HG03097 (cell line): Measurements from ENCODE around the gene DYTN.
"Not testable (repeated sequence)": the region's sequence is repeated elsewhere in the genome, so short reads cannot be mapped to it uniquely, and the experiment has no call there.

Experiments
- ATAC-seq: cut with Tn5 transposase; IDR thresholded peaks from one replicate; pipeline ENCODE4 v1.9.1; 2021; ENCODE audit not compliant: unreplicated experiment, low FRiP score

Gene DYTN, protein sequence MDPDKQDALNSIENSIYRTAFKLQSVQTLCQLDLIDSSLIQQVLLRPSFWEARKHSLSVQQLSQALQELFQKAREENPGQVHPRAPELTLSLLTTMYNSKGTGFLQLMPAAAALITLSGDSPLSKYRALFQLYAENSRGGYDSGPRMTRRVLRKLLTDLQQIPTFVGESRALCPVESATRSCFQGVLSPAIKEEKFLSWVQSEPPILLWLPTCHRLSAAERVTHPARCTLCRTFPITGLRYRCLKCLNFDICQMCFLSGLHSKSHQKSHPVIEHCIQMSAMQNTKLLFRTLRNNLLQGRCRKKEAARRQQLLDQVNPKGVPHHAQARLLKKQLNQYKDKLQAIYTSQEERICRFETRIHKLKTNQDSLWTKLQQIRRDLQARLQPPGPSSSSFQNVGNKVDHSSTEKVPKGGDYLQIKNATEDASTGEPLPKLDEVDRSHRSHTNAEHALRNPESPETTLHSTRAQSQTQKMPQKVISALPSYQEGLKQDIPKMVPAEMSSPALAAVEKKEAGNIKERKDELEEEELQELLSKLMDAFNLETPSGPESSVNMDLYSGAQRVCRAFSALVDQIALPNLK

DNA sequence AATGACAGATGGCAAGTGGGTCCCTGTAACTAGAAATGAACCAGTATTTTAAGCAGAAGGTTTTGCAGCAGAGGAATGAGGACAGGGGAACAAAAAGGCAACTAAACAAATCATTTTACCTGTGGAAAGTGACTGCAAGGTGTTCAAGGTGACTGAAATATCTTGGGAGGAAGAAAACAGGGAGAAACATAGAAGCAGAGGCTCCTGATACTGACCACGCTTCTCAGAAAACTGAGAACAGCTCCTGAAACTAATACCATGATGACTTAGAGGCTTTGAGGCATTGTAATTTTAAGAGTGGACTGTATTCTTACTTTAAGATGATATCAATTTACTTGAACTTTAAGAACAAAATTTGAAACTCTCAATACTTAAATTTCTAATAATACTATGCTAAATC is at the start of gene DYTN:
Gene DYTN (minus strand): TSS at position 101 of the 400 bp plus-strand sequence. CDS start 117 bp downstream, outside the sequence.
- ATAC-seq: no peak

DNA sequence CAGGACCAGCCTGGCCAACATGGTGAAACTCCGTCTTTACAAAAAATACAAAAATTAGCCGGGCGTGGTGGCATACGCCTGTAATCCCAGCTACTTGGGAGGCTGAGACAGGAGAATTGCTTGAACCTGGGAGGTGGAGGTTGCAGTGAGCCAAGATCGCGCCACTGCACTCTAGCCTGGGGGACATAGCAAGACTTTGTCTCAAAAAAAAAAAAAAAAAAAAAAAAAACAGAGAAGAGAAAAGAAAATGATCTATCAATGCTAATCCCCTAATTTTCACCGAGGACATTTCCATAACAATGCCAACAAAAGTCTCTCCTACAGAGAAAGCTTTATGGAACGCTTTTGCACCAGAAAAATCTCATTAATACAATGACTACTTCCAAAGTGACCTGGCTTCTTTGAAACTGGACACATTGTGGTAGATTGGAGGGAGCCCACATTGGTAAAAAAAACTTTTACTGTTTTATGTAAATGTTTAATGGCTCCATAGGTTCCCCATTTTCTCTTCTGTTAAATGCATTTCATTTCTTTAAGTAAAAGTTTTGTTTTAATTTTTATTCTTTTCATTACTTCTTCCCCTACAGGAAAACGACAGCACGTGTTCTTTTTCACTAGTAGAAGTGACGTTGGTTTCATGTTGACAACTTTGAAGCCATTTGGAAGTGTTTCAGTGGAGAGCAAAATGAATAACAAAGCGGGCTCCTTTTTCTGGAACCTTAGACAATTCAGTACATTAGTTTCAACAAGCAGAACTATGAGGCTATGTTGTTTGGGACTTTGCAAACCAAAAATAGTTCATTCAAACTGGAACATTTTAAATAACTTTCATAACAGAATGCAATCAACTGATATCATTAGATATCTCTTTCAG is 48.1 kb upstream of the DYTN start:
- no peak for ATAC-seq

DNA sequence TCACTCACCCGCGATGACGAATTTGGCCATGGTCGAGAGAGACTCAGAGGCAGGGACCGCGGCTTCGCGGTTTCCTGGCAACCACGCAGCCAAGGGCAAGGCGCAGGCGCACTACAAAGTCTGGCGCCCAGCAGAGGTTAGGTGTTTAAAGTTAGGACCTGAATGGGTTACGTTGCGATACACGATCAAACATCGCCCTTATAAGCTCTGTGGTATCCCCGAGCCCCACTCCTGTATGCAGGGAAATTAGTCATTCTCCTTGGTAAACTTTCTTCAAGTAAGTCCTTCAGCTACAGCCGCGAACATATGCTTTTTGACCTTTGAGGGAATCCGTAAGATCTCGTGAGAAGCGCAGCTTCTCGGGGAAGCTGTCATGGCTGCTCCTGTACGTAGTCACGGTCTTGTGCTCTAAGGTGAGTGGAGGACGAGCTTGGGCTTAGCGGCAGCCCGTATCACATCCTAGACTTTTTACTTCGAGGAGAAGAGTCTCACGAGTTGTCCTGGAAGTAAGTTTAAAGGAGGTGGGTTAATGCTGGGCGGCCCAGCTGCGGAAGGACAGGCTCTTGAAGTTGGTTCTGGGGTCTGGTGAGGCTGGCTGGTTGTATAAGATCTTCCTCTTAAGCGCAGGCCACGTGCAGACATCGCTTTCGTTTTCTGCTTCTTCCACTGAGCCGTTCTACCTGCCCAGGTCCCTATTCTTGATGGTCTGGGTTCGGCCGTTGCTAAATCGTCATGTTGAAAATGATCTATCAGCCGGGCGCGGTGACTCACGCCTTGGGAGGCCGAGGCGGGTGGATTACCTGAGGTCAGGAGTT is 47.3 kb upstream of the DYTN start, which contains the start of the genes FASTKD2 and MDH1B:
Gene FASTKD2 (plus strand): TSS at position 365 of the 815 bp plus-strand sequence. CDS start 1,088 bp downstream, outside the sequence.
Gene MDH1B (minus strand): TSS at position 87 of the 815 bp plus-strand sequence. CDS start 57 bp downstream, at position 30.
- peak; percentile 94 for ATAC-seq

DNA sequence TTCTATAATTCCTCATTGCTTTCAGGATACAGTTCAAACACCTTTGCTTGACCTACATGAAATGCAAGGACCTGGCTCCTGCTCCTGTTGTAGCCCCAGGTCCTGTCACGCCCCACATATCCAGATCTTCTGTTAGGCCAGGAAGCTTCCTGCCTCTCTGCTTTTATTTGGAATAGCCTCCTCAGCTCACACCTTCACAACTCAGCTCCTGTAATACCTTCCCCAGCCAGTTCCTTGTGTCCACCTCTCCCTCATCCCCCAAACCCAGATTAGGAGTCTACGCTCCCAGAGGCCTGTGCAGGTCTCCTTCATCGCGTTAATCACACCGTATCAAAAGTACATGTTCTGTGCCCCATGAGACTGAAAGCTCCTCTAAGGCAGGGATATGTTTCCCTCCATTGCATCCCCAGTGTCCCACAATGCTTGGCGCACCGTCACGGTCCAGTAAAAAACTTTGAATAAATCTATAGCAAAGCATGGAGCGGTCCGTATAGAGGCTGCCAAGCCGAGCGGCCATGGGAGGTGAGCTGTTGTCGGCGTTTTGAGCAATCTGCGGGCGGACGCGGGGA is 46.6 kb upstream of the DYTN start:
- ATAC-seq: no peak

DNA sequence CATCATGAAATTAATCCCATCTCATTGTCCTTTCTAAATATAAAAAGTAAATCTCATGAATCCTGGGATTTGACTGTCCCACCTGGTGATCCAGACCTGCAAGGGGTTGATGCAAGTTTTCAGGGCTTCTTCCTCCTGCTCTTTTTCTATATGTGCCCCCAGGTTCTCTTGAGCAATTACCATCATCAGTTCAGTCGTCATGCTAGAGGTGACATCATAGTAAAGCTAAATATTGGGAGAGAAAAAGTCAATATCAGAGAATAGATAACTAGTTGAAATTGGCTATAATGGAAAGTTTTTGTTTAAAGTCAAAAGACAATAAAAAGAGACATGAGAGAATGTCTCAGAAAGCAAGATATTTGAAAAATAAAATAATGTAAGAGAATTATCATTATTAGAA is 38.6 kb upstream of the DYTN start:
- ATAC-seq: no peak

DNA sequence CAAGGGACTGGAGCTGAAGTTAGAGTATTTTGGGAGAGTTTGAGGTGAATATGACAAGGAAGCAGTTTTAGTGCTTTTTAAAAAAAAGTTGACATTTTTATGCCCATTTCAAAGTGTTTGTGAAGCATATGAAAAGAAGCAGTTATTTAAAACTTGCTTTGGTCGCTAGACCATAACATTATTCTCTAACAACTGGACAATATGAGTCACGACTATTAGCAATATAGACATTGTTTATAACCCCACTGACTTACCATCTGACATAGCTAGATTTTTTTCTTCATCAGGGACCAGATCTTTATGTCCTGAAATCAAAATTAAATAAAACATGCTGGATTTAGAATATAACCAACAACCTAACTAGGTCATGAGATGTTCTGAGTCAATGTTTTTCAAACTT is 22.6 kb upstream of the DYTN start:
- ATAC-seq: no peak

DNA sequence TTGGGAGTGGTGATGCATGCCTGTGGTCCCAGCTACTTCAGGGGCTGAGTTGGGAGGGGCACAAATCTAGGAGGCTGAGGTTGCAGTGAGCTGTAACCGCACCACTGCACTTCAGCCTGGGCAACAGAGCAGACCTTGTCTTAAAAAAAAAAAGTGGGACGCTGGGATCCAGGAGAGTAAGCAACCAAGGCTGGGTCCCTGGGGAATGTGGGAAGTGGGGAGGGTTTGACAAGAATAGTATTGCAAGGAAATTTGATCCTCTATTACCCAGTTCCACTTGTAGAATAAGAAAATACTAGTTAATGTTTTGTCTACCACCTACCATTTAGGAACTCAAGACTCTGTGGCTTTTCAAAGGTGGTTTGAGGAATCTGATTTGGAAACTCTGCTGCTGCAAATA is 21.1 kb upstream of the DYTN start:
- no peak for ATAC-seq

DNA sequence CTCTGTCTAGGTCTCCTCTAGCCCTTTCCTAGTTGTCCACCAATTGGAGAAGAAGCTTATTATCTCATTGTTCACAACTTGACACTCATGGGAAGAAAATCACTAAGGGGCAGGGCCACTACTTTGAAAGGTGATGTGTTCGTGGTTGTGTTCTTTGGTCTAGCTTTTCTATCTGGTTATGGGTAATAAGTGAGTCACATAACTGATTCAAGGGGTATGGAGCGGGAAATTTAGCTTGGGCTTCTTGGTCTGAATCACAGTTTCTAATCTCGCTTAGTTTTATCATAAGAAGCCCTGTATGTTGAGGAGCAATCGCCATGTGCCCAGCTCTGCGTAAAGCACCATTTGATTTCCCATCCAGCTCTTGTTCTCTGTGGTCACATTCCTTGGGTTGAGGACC is 18.7 kb upstream of the DYTN start:
- no peak for ATAC-seq

DNA sequence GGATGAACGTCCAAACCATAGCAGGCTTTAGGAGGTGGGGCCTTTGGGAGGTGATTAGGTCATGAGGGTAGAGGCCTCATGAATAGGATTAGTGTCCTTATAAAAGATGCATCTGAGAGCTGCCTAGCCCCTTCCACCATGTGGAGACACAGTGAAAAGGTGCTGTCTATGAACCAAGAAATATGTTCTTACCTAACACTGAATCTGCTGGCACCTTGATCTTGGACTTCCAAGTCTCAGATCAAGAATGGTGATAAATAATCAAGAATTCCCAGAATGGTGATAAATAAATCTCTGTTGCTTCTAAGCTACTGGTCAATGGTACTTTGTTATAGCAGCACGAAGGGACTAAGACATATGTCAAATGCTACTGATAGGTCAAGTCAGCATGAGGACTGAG is 15.1 kb upstream of the DYTN start:
- no peak for ATAC-seq

DNA sequence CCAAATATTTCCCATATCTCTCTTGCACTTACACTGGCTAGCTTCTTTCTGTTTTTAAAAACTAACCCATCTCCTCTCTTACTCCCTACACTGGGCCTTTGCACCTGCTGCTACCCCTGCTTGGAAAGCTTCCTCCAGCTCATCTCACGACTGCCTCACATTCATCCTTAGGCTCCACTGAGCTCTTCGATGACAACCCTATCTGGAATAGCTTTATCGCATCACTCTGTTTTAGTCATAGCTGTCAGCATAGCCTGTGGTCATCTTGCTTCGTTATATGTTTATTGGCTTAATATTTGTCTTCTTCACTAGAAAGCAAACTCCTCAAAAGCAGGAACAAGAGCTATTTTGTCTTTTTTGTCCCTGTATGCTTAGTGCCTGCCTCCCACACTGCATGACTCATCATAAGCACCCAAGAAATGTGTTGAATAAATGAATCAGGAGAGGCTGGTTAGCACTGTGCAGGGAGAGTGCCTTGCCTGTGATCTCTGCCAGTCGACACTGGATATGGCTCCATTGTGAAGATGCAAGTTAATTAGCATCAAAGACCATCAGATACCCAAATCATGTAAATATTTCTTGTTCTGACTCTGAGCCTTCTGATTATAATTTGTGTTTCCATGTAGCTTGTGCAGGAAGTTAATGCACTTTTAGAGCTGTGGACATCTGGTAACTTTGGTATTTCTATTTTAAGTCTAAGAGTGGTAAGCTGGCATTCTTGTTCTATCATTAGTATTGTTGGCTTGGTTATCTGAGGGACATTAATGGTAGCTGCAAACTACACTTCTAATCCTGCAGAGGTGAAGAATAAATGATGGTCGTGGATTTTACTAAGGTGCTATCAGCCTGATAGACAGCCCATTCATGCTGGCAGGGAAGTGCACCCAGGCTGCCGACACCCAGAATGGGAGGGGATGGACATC is 10.3 kb upstream of the DYTN start:
- no peak for ATAC-seq

DNA sequence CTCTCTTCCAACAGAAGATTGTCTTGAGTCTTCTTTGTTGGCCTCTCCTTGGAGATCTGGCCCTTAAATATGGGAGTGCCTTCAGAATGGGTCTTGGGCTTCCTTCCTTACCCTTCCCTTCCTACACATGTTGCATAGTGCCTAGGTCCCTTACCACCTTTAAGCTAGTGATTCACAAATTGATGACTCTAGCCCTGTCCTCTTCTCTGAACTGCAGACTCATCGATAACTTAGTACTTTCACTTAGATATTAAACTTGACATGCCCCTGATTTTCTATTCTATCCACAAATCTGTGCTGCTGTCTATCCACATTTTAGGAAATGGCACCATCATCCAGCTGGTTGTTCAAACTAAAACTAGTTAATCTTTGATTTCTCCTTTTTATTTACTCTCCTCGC is 9.1 kb upstream of the DYTN start:
- ATAC-seq: no peak

DNA sequence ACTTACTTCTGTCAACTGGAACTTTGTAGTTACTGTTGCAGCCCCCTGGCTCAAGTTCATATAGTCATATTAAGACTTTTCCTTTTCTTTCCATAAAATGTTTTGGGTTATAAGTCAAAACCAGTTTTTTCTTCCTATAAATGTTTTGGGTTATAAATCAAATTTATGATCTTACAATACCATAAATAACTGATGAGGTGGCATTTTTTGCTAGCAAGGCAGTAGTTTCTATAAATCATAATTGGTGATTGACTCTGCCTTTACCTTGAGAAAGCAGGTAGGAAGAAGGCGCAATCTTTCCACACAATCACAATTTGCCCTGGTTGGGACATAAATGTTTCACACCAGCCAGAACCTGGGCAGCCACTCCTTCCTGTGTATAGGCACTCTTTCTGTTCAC is 5.1 kb upstream of the DYTN start:
- ATAC-seq: no peak

DNA sequence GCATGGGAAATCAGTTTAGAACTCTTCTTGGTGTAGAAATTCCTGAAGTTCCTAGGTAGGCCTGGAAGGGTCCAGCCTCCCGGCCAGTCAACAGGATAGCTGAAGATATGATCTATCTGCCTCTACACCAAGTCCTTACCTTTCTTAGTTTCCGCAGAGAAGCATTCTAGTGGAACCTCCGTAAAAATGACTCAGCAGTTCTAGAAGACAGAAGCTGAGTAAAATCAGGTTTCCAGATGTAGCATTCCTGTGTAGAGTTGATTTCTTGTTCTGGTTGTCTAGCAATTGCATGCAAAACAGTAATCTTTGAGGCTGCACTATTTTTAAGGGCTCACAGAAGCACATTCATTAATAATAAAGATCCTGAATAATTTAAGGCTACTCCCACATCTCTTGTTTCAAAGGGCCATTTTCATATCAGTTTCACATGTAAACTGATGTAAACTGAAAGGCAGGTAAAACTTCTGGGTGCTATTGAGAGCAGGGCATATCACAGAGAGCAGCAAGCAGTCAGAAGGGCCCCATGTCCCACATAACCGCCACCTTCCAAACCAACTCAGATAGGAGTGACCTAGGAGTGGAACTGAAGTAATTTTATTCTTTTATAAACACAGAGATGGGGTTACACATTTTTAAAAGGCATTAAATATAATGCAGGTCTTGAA is 3.2 kb upstream of the DYTN start:
- peak; percentile 61 for ATAC-seq

DNA sequence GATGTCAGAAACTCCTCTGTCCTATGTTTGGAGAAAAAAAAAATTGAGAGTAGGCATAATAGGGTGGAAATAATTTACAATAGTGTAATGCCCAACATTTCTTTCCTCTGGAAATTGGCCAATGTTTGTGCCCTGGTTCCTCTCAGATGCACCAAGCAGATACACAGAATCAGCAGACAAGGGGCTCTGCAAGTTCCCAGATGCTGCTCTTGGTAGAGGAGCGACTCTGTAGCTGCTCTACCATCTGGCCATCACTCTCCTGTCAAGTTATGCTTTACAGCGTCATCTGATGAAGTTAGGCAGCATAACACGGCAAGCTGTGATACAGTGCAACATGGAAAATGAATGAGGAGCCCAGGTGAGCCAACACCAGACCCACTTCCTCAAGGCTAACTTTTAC is 1.6 kb downstream of the DYTN start:
- ATAC-seq: no peak

DNA sequence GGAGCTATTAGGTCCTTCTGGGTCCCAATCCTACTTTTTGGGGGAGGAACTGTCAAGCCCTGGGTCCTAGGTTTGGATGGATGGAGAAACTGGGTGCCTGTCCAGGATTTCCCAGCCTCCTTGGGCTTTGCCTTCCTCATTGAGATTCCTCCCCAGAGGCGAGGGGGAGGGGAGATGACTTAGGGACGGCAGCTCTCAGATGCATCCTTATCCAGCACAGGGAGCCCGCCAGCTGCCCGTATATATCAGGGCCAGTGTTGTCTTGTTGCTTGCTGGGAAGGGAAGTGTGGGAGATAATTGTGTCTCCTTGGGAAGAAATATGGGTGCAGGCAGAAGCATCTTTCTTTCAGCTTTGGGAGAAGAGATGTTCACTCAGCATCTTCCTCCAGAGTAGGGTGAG is 3.0 kb downstream of the DYTN start:
- ATAC-seq: not testable (repeated sequence)

DNA sequence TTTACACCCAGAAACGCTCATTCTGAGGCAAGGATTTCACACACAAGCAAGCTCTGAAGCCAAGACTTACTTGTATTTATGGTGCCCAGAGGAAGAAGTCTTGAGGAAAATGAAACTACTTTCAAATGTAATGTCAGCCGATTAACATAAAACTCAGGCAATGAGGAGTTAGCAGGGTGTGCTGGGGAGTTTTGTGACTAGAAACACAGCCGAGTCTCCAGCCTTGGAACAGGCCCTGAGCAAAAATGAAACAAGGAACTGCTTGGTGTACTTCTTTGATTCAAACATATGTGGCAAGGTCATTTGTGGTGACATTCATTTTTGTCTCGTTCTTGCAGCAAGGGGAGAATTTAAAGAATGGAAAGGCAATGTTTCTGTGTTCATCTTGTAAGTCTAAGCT is 4.5 kb downstream of the DYTN start:
- no peak for ATAC-seq

DNA sequence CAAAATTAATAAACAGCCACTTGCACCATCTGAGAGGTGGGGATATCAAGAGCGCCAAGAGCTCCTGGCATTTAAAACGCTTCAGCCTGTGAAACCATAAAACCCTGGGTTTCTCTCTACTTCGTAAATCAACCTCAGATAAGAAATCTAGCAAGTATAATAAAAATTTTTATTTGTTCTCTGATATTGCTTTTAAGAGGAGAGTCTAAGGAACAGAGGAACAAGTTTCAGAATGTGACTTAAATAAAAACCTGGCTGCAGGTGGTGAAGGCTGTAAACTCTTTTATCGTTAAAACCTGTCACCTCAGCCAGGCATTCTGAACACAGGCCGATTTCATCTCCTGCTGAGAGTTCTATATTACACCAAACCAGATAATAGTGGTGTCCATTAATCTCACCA is 9.9 kb downstream of the DYTN start:
- no peak for ATAC-seq

DNA sequence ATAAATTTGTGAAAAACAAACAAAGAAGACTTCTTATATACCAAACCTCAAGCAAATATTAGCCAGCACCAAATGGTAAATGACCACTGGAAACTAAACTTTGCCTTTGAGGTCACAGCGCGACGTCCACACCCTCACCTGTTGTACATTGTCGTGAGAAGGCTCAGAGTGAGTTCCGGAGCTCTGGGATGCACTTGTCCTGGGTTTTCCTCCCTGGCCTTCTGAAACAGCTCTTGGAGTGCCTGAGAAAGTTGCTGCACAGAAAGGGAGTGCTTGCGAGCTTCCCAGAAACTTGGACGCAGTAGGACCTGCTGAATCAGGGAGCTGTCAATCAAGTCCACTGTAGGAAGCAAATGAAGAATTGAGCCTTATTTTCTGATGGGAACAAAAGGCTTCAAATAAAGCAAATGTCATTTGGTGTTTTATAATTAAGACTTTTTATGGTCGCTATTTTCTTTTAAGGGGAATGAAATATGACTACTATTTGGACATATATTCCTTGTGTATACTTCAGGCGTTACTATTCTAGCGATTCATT is 11.0 kb downstream of the DYTN start:
- ATAC-seq: no peak
